ENCODE measurements around the gene PPM1D.

PPM1D gene

GRCh38 chr17:60618080-60618479 is 18.1 kb downstream of the PPM1D start:
- in situ Hi-C loops (cut with MboI; ENCODE audit: low sequenced_read_pairs): no loop called here

DNA sequence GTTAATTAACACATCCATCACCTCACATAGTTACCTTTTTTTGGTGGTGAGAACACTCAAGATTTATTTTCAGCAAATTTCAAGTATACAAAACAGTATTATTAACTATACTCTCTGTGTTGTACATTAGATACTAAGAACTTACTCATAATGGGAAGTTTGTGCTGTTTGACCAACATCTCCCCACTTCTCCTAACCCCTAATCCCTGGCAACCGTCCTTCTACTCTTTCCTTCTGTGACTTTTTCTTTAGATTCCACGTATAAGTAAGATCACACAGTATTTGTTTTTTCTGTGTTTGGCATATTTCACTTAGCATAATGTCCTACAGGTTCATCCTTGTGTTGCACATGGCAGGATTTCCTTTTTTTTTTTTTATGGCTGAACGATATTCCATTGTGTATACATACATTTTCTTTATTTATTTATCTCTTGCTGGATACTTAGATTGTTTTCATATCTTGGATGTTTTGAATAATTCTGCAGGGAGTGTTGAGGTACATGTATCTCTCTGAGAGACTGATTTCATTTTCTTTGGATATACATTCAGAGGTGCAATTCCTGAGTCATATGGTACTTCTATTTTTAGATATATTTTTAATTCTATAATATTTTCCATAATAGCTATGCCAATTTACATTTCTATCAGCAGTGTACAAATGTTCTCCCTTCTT is 19.0 kb downstream of the PPM1D start:
- in situ Hi-C loops (cut with MboI; ENCODE audit: low sequenced_read_pairs): no loop called here

DNA sequence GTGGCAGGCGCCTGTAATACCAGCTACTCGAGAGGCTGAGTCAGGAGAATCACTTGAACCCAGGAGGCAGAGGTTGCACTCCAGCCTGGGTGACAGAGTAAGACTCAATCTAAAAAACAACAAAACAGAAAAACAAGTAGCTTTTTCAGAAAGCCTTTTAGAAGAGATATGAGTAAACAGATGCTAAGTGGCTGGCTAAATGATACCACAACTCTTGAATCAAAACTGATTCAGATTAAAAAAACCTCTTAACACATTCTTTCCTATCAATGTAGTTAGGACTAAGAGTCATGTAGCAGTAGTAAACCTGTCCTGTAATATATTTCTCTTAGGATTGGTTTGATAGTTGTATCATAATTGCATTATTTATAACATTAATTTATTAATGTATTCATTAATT is 23.0 kb downstream of the PPM1D start:
- in situ Hi-C loops (cut with MboI; ENCODE audit: low sequenced_read_pairs): no loop called here

DNA sequence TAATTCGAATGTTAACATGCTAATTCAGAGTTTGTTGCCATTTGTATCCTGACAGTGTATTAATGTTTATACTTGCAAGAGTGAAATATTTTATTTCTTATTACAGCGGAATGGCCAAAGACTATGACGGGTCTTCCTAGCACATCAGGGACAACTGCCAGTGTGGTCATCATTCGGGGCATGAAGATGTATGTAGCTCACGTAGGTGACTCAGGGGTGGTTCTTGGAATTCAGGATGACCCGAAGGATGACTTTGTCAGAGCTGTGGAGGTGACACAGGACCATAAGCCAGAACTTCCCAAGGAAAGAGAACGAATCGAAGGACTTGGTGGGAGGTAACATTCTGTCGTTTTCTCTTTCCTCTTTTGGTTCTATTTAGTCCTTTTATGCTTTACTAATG is 23.4 kb downstream of the PPM1D start:
- in situ Hi-C loops (cut with MboI; ENCODE audit: low sequenced_read_pairs): no loop called here

GRCh38 chr17:60627124-60627523 is 27.1 kb downstream of the PPM1D start:
- in situ Hi-C loops (cut with MboI; ENCODE audit: low sequenced_read_pairs): no loop called here

GRCh38 chr17:60628252-60628889 is 28.4 kb downstream of the PPM1D start:
- in situ Hi-C loops (cut with MboI; ENCODE audit: low sequenced_read_pairs): no loop called here

- in situ Hi-C loops (cut with MboI; ENCODE audit: low sequenced_read_pairs): no loop called here
Measured at GRCh38 chr17:60629120-60629519, 29.1 kb downstream of the PPM1D start.

GRCh38 chr17:60630352-60630751 is 30.4 kb downstream of the PPM1D start:
- in situ Hi-C loops (cut with MboI; ENCODE audit: low sequenced_read_pairs): no loop called here

GRCh38 chr17:60631119-60631518 is 31.1 kb downstream of the PPM1D start:
- in situ Hi-C loops (cut with MboI; ENCODE audit: low sequenced_read_pairs): no loop called here

- in situ Hi-C loops (cut with MboI; ENCODE audit: low sequenced_read_pairs): no loop called here
Measured at GRCh38 chr17:60637683-60638082, 37.7 kb downstream of the PPM1D start.

DNA sequence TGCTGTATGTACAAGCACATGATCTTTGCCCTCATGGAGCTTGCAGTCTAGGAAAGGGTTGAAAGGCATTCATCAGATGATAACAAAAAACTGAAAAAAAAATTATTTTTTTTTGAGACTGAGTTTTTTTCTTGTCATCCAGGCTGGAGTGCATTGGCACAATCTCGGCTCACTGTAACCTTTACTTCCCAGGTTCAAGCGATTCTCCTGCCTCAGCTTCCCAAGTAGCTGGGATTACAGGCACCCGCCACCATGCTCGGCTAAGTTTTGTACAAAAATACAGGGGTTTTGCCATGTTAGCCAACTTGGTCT is 39.0 kb downstream of the PPM1D start:
- in situ Hi-C loops (cut with MboI; ENCODE audit: low sequenced_read_pairs): no loop called here

DNA sequence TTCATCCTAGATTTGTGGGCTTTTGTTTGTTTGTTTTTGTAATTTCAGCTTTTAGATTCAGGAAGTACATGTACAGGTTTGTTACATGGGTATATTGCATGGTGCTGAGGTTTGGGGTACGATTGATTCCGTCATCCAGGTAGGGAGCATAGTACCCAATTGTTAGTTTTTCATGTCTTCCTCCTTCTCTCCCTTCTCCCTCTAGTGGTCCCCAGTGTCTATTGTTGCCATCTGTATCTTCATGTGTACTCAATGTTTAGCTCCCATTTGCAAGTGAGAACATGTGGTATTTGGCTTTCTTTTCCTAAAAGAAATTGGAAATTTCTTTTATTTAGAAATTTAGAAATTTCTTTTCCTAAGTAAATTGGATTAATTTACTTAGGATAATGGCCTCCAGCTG is 40.5 kb downstream of the PPM1D start:
- in situ Hi-C loops (cut with MboI; ENCODE audit: low sequenced_read_pairs): no loop called here

DNA sequence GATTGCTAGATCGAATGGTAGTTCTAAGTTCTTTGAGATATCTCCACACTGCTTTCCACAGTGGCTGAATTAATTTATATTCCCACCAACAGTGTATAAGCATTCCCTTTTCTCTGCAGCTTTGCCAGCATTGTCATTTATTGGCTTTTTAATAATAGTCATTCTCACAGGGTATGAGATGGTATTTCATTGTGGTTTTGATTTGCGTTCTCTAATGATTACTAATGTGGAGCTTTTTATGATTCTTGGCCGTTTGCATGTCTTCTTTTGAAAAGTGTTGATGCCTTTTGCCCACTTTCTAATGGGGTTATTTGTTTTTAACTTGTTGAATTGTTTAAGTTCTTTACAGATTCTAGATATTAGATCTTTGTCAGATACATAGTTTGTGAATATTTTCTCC is 41.1 kb downstream of the PPM1D start:
- in situ Hi-C loops (cut with MboI; ENCODE audit: low sequenced_read_pairs): no loop called here

GRCh38 chr17:60641810-60642220 is 41.8 kb downstream of the PPM1D start:
- in situ Hi-C loops (cut with MboI; ENCODE audit: low sequenced_read_pairs): no loop called here

DNA sequence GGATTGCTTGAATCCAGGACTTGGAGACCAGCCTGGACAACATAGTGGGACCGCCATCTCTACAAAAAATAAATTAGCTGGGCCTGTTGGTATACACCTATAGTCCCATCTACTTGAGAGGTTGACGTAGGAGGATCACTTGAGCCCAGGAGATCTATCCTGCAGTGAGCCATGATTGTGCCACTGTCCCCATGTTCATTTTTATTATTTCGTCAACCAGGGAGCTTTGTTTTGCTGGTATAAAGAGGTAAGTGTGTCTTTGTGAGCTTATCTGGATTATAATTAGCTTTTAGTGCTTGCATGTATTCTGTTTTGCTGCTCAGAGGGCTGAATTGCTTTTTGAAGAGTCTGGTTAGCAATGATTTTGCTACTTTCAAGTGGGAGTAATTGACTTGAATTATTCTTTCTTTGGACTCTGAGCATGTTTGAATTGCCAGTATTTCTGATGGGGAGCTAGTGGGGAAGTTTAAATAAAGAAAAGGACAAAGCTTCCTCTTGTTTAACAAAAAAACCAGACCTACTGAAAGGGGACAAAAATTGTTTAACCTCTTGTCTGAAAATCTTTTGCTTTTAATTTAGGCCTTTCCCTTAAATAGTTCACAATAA is 46.0 kb downstream of the PPM1D start:
- in situ Hi-C loops (cut with MboI; ENCODE audit: low sequenced_read_pairs): no loop called here

DNA sequence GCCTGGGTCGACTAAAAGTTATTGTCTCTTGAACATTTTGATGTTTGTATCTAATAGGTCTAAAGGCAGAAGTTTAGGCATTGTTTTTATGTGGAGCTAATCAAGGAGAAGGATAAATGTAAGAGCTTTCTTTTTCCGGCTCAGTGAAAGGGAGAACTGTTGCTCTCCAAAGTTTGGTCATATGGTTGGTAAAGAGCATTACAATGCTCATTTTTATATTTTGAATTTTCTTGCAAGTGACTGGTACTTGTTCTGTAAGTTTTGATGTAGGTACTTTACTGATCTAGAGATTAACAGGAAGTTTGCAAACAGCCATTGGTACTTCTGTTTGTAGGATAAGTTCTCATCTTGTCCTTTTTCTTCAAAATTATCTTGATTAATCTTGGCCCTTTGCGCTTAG is 46.7 kb downstream of the PPM1D start:
- in situ Hi-C loops (cut with MboI; ENCODE audit: low sequenced_read_pairs): no loop called here

DNA sequence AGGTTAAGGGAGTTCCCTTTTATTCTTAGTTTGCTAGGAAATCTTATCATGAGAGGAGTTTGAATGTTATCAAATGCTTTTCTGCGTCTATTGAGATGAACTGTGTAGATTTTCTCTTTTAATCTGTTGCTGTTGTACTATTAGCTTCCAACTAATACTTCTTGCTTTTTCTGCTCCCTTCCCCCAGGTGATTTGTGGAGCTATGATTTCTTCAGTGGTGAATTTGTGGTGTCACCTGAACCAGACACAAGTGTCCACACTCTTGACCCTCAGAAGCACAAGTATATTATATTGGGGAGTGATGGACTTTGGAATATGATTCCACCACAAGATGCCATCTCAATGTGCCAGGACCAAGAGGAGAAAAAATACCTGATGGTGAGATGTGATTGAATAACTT is 47.7 kb downstream of the PPM1D start:
- in situ Hi-C loops (cut with MboI; ENCODE audit: low sequenced_read_pairs): no loop called here

DNA sequence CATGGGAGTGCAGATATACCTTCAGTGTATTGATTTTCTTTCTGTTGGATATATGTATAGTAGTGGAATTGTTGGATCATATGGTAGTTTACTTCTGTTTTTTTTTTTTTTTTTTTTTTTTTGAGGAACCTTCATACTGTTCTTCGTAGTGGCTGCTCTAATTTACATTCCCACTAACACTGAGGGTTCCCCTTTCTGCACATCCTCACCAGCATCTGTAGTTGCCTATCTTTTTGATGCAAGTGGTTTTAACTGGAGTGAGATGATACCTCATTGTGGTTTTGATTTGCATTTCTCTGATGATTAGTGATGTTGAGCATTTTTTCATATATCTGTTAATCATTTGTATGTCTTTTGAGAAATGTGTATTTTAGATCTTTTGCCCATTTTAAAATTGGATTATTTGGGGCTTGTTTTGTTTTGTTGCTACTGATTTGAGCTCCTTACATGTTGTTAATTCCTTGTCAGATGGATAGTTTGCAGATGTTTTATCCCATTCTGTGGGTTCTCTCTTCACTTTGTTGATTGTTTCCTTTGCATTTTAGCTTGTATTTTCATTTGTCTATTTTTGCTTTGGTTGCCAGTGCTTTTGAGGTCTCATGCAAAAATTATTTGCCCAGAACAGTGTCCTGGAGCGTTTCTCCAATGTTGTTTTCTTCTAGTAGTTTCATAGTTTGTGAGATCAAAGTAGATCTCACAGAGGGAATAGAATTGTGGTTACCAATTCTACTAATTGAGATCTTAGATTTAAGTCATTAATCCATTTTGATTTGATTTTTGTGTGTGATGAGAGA is 52.7 kb downstream of the PPM1D start:
- in situ Hi-C loops (cut with MboI; ENCODE audit: low sequenced_read_pairs): no loop called here

DNA sequence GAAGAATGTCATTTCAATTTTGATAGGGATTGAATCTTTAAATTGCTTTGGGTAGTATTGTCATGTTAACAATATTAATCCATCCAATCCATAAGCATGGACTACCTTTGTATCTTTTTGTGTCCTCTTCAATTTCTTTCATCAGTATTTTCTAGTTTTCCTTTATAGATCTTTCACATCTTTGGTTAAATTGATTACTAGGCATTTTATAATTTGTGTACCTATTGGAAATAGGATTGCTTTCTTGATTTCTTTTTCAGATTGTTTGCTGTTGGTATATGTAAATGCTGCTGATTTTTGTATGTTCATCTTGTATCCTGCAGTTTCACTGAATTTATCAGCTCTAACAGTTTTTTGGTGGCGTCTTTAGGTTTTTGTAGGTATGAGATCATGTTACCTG is 53.6 kb downstream of the PPM1D start:
- in situ Hi-C loops (cut with MboI; ENCODE audit: low sequenced_read_pairs): no loop called here

DNA sequence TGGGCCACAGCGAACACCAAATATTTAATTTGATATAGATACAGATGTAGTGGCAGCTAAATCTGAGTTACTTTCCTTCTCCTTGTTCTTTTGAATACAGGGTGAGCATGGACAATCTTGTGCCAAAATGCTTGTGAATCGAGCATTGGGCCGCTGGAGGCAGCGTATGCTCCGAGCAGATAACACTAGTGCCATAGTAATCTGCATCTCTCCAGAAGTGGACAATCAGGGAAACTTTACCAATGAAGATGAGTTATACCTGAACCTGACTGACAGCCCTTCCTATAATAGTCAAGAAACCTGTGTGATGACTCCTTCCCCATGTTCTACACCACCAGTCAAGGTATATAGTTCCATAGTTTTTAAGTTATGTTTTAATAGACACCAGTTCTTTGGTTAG is 56.5 kb downstream of the PPM1D start:
- in situ Hi-C loops (cut with MboI; ENCODE audit: low sequenced_read_pairs): no loop called here

DNA sequence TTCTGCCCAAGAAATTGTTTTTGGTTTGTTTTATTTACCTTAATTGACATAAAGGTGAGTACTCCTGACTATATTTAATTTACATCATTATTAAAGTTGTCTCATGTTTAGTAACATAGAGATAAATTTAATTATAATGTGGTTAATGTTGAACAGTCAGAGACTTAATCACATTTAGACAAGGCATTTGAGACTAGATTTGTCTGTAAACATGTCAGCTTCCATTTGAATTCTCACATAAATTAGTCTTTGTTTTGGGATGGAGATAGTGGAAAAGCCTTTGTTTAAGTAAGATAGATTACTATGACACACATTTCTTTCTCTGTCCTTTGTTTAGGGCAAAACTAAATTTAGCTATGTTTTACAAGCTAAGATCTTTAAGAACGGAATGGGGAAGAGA is 59.2 kb downstream of the PPM1D start:
- in situ Hi-C loops (cut with MboI; ENCODE audit: low sequenced_read_pairs): no loop called here

GRCh38 chr17:60661489-60661888 is 61.5 kb downstream of the PPM1D start:
- in situ Hi-C loops (cut with MboI; ENCODE audit: low sequenced_read_pairs): no loop called here

Measured in HL-60/S4 treated with phorbol 12-myristate 13-acetate at 8.2 ng/mL for 4 days and 3 days (cell line).